Measurements from ENCODE around the gene RBMS2. TPM values are rescaled to one million over a fixed set of nuclear protein-coding genes. Genes with fewer than 3 reads are reported as not detected.

The RBMS2 gene
- total RNA-seq, 1 donor from 2014 or later: 10.2 TPM

DNA sequence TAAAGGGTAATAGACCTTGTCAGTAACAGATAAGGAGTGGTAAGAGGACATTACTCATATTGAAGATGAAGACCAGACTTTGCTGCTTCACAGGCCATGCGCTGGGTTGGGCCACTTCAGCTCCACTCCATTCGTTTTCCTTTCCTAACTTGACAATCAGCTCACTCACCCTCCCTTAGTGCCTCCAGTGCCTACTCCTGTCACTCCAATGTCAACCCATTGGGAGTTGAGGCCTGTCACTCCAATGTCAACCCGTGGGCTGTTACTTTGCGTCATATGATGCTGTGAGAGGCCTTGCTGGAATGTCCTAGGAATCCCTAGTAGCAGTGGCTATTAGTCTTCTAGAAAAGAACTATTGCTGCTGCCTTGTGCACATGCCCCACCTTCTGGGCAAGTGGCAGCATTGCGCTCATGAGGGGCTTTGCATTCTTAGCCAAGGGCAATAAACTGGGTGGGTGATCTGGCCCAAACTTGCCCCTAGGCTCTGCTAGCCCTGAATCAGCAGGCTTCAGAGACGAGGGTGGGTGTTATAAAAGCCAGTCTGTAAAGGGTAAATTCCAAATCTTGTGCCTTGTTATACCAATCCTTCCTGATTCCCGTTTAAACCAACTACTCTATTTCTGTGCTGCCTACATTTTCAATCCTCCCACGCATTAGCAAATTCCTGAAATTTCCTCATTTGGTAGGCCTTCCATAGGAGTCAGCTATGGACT is 72.4 kb downstream of the RBMS2 start:
- H3K4me1 Mint-ChIP-seq (ENCODE audit: low read depth, unreplicated experiment): peaks cover 14% of the 10 kb centered on the region
- H3K9me3 Mint-ChIP-seq (ENCODE audit: unreplicated experiment): peaks cover 4% of the 10 kb centered on the region
- peak overlapping the region; percentile 17 for H3K4me3 Mint-ChIP-seq (ENCODE audit: unreplicated experiment)
- peak; percentile 73 for DNase-seq
- H3K36me3 Mint-ChIP-seq (ENCODE audit: unreplicated experiment): no peaks in the 10 kb centered on the region
- TF ChIP-seq, protein P1, sequence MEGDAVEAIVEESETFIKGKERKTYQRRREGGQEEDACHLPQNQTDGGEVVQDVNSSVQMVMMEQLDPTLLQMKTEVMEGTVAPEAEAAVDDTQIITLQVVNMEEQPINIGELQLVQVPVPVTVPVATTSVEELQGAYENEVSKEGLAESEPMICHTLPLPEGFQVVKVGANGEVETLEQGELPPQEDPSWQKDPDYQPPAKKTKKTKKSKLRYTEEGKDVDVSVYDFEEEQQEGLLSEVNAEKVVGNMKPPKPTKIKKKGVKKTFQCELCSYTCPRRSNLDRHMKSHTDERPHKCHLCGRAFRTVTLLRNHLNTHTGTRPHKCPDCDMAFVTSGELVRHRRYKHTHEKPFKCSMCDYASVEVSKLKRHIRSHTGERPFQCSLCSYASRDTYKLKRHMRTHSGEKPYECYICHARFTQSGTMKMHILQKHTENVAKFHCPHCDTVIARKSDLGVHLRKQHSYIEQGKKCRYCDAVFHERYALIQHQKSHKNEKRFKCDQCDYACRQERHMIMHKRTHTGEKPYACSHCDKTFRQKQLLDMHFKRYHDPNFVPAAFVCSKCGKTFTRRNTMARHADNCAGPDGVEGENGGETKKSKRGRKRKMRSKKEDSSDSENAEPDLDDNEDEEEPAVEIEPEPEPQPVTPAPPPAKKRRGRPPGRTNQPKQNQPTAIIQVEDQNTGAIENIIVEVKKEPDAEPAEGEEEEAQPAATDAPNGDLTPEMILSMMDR (IDR thresholded peaks at IDR 0.05; ENCODE audit: partially characterized antibody, unreplicated experiment): peak; percentile 80
- H3K27me3 Mint-ChIP-seq (ENCODE audit: unreplicated experiment): peaks cover 16% of the 10 kb centered on the region
- peak overlapping the region; percentile 31 for H3K27ac Mint-ChIP-seq (ENCODE audit: unreplicated experiment)

DNA sequence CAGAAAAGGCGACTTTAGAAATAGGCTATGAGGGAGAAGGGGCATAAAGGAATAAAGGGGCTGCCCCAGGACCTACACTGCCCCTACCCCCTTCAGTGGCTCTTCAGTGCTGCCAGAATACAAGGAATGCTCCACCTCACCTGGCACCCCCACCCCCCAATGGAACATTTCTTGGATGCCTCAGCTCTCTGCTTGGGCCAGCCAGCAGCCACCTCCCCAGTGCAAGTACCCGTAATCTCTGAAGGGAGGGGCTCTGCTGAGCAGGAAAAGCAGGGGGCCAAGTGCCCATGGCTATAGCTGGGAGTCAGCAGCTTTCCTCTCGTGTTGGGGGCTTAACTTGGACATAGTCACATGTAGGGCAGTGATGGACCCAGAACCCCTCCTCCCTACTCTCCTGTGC is 75.2 kb downstream of the RBMS2 start:
- DNase-seq: no peak
- Mint-ChIP-seq H3K27ac (ENCODE audit: unreplicated experiment) (no peak overlapping the region), H3K9me3 (ENCODE audit: unreplicated experiment) (peaks cover 6% of the 10 kb centered on the region), H3K36me3 (ENCODE audit: unreplicated experiment) (no peaks in the 10 kb centered on the region), H3K4me3 (ENCODE audit: unreplicated experiment) (no peak overlapping the region), H3K27me3 (ENCODE audit: unreplicated experiment) (peaks cover 15% of the 10 kb centered on the region), H3K4me1 (ENCODE audit: low read depth, unreplicated experiment) (peaks cover 12% of the 10 kb centered on the region)
- TF ChIP-seq, protein P1 (IDR thresholded peaks at IDR 0.05; ENCODE audit: partially characterized antibody, unreplicated experiment): no peak

DNA sequence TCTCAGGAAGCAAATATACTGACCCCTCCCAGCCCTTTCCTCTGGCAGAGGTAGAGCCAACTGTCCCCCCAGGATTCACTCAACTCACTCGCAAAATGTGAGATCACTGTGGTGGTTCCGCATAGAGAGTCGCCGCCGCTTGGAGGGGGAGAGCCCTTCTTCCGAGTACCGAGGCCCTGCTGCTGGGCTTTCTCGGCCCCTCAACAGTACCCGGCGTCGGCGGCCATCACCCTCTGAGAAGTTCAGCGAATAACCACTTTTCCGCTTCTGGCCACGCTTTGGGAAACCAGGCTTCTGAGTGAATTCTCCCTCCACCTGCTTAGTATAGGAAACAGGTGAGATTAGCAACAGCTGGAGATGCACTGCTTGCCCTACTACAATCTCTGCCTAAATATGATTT is 77.4 kb downstream of the RBMS2 start:
- Mint-ChIP-seq H3K9me3 (ENCODE audit: unreplicated experiment) (peaks cover 6% of the 10 kb centered on the region), H3K27ac (ENCODE audit: unreplicated experiment) (no peak overlapping the region), H3K36me3 (ENCODE audit: unreplicated experiment) (no peaks in the 10 kb centered on the region), H3K27me3 (ENCODE audit: unreplicated experiment) (peaks cover 13% of the 10 kb centered on the region), H3K4me3 (ENCODE audit: unreplicated experiment) (no peak overlapping the region), H3K4me1 (ENCODE audit: low read depth, unreplicated experiment) (peaks cover 10% of the 10 kb centered on the region)
- no peak for DNase-seq
- TF ChIP-seq, protein P1 (IDR thresholded peaks at IDR 0.05; ENCODE audit: partially characterized antibody, unreplicated experiment): no peak

DNA sequence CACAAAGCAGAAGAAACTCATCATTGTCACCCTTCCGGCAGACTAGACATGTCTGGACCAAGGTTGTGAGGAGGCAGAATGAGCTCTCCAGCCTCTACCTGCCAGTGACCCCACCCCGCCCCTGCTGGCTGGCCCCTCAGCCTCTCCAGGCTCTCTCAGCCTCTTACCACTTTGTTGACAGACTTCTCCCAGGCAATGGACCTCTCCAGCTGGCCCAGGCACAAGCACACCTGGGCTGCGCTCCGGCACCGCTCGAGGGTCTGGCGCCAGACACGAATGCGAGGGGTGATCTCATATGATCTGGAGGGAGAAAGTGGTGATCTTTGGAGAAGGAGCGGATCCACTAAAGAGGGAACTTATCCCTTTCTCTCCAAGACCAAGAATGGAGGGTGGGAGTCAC is 78.2 kb downstream of the RBMS2 start:
- TF ChIP-seq, protein P1 (IDR thresholded peaks at IDR 0.05; ENCODE audit: partially characterized antibody, unreplicated experiment): no peak
- no peaks in the 10 kb centered on the region for H3K36me3 Mint-ChIP-seq (ENCODE audit: unreplicated experiment)
- no peak overlapping the region for H3K27ac Mint-ChIP-seq (ENCODE audit: unreplicated experiment)
- no peak for DNase-seq
- peaks cover 7% of the 10 kb centered on the region for H3K9me3 Mint-ChIP-seq (ENCODE audit: unreplicated experiment)
- H3K4me3 Mint-ChIP-seq (ENCODE audit: unreplicated experiment): no peak overlapping the region
- peaks cover 5% of the 10 kb centered on the region for H3K4me1 Mint-ChIP-seq (ENCODE audit: low read depth, unreplicated experiment)
- H3K27me3 Mint-ChIP-seq (ENCODE audit: unreplicated experiment): peaks cover 11% of the 10 kb centered on the region

DNA sequence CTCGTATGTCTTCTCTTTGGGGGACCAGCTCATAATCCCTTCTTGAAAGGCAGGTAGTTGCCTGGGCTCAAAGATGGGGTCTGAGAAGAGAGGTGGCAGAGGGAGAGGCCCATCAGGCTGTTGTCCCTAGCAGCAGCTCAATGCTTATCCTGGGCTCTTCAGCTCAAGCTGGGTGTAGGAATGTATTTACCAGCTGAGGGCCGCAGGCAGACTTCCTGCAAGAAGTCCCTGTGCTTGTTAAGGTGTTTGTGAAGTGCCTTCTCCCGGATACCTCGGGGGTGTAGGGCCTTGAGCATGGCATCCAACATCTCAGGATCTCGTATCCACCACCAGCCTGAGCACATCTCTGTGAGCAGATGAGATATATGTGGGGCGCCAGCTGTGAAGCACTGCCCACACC is 79.1 kb downstream of the RBMS2 start:
- peaks cover 5% of the 10 kb centered on the region for H3K4me1 Mint-ChIP-seq (ENCODE audit: low read depth, unreplicated experiment)

More for the DNA sequence above, 79.1 kb downstream of the RBMS2 start:
- Mint-ChIP-seq H3K27me3 (ENCODE audit: unreplicated experiment) (peaks cover 13% of the 10 kb centered on the region), H3K9me3 (ENCODE audit: unreplicated experiment) (peaks cover 7% of the 10 kb centered on the region), H3K4me3 (ENCODE audit: unreplicated experiment) (no peak overlapping the region), H3K27ac (ENCODE audit: unreplicated experiment) (no peak overlapping the region), H3K36me3 (ENCODE audit: unreplicated experiment) (no peaks in the 10 kb centered on the region)
- no peak for DNase-seq
- TF ChIP-seq, protein P1 (IDR thresholded peaks at IDR 0.05; ENCODE audit: partially characterized antibody, unreplicated experiment): no peak

Measured in glutamatergic neuron (in vitro differentiated cells).